HL-60 (cell line): ENCODE measurements around the gene SAMD9.

Experiments
- DNase-seq, 2 experiments: peaks; one replicate each; pipeline ENCODE4 v3.0.0-alpha.2; 2010 to 2020; ENCODE audit warnings: low read depth in 1 of 2, low spot score in 1 of 2
- H3K27ac ChIP-seq: fragments of 250-450 bp; sonication (Bioruptor Pico); replicated peaks from 2 replicates; pipeline ENCODE4 v1.5.1; 2020; ENCODE audit warnings: mild to moderate bottlenecking, moderate library complexity
- H3K27me3 ChIP-seq: fragments of 250-450 bp; sonication (Bioruptor Pico); 2 replicates; pipeline ENCODE4 v1.5.1; 2021; ENCODE audit warnings: mild to moderate bottlenecking, moderate library complexity; ENCODE audit not compliant: insufficient read depth, poor library complexity, severe bottlenecking
- H3K4me3 ChIP-seq: replicated peaks from 2 replicates; pipeline ENCODE4 v1.5.1; 2011; ENCODE audit warnings: mild to moderate bottlenecking, control low read depth, low read length; ENCODE audit not compliant: insufficient read depth
- CTCF ChIP-seq: IDR thresholded peaks from one replicate; pipeline ENCODE4 v1.5.1; 2011; ENCODE audit warnings: low read length, control low read depth, inconsistent platforms; ENCODE audit not compliant: insufficient read depth
- GABPA ChIP-seq: IDR thresholded peaks from 2 replicates; pipeline ENCODE4 v1.6.1; 2012; ENCODE audit warnings: low read depth
- POLR2AphosphoS5 ChIP-seq: IDR thresholded peaks from 2 replicates; pipeline ENCODE4 v1.6.1; 2012; ENCODE audit warnings: low read depth
- REST ChIP-seq: IDR thresholded peaks from 2 replicates; pipeline ENCODE4 v1.6.1; 2012; ENCODE audit warnings: low read depth; ENCODE audit not compliant: insufficient replicate concordance
- SPI1 ChIP-seq: IDR thresholded peaks from 2 replicates; pipeline ENCODE4 v1.6.1; 2012; ENCODE audit warnings: low read depth, mild to moderate bottlenecking, borderline replicate concordance

SAMD9 gene

GRCh38 chr7:93053949-93054943, 63.5 kb downstream of the SAMD9 start:
- Histone ChIP-seq H3K4me3 (no peak overlapping the region), H3K27ac (no peak overlapping the region), H3K27me3 (peaks cover 5% of the 10 kb centered on the region)
- no peak for DNase-seq
- TF ChIP-seq SPI1 (no peak), POLR2AphosphoS5 (no peak), CTCF (no peak), GABPA (no peak), REST (no peak)

GRCh38 chr7:93053209-93053948, 64.4 kb downstream of the SAMD9 start:
- DNase-seq = no peak
- no peak overlapping the region for H3K27ac ChIP-seq
- TF ChIP-seq POLR2AphosphoS5 = no peak
- no peak for TF ChIP-seq CTCF
- 0 out of 2 replicates have a peak, but pooled peaks have one; percentile 19 for TF ChIP-seq SPI1

GRCh38 chr7:93051660-93052059, 66.1 kb downstream of the SAMD9 start:
- DNase-seq = no peak
- H3K4me3 ChIP-seq = no peak overlapping the region
- TF ChIP-seq REST = no peak
- TF ChIP-seq POLR2AphosphoS5 = no peak
- TF ChIP-seq GABPA = no peak
- no peak for TF ChIP-seq CTCF
- TF ChIP-seq SPI1 = no peak
- H3K27ac ChIP-seq = no peak overlapping the region
- H3K27me3 ChIP-seq = peaks cover under 1% of the 10 kb centered on the region

More at GRCh38 chr7:93053209-93053948, 64.4 kb downstream of the SAMD9 start:
- Histone ChIP-seq H3K4me3 (no peak overlapping the region), H3K27me3 (peaks cover 5% of the 10 kb centered on the region)
